ENCODE measurements around the gene OR4K15. TPM values are rescaled to one million over a fixed set of nuclear protein-coding genes. Genes with fewer than 3 reads are reported as not detected.
"Not testable (repeated sequence)": the region's sequence is repeated elsewhere in the genome, so short reads cannot be mapped to it uniquely, and the experiment has no call there.

The OR4K15 gene
- total and polyA plus RNA-seq, 11 donors, result not detected

- Histone ChIP-seq H3K27ac (no peak overlapping the region), H3K27me3 (no peaks in the 10 kb centered on the region), H3K36me3 (no peaks in the 10 kb centered on the region), H3K4me1 (no peaks in the 10 kb centered on the region), H3K4me3 (no peak overlapping the region), H3K9me3 (no peaks in the 10 kb centered on the region)
- TF ChIP-seq POLR2A (IDR thresholded peaks at IDR 0.05) (no peak), CTCF (IDR thresholded peaks at IDR 0.05) (no peak)
- DNase-seq, result no peak
- intact Hi-C loops (cut with DNase I), result no loop called here
- 50 to 64% (median 60%) methylated on average over 2 of the region's 2 CpGs for WGBS, 4 donors
- no peak for ATAC-seq
These were observed 26.2 kb upstream of the OR4K15 start for GRCh38 chr14:19949218-19949617.

- DNase-seq; H3K9me3 ChIP-seq; intact Hi-C loops (cut with DNase I); H3K4me1 ChIP-seq; H3K27me3 ChIP-seq; H3K36me3 ChIP-seq; ATAC-seq; H3K27ac ChIP-seq; H3K4me3 ChIP-seq: not testable (repeated sequence)
- WGBS, 4 donors, result 46 to 81% (median 61%) methylated on average over 2 of the region's 2 CpGs
These were observed 5.7 kb upstream of the OR4K15 start for GRCh38 chr14:19969735-19970134.

- TF ChIP-seq CTCF (IDR thresholded peaks at IDR 0.05), result no peak
- 61 to 65% (median 62%) methylated on average over 1 of the region's 1 CpG for WGBS, 4 donors
- intact Hi-C loops (cut with DNase I), result no loop called here
These were observed 547 bp upstream of the OR4K15 start for GRCh38 chr14:19974844-19975243.

GRCh38 chr14:19993438-19993837, 18.0 kb downstream of the OR4K15 start:
- TF ChIP-seq POLR2A (IDR thresholded peaks at IDR 0.05) (no peak), CTCF (IDR thresholded peaks at IDR 0.05) (no peak)
- Histone ChIP-seq H3K27ac (no peak overlapping the region), H3K4me1 (no peaks in the 10 kb centered on the region), H3K27me3 (no peaks in the 10 kb centered on the region), H3K9me3 (no peaks in the 10 kb centered on the region), H3K4me3 (no peak overlapping the region), H3K36me3 (no peaks in the 10 kb centered on the region)
- DNase-seq (no peak), ATAC-seq (no peak)
- WGBS, 4 donors, result 41 to 66% (median 62%) methylated on average over 2 of the region's 2 CpGs
- intact Hi-C loops (cut with DNase I), result no loop called here

More at GRCh38 chr14:19974844-19975243, 547 bp upstream of the OR4K15 start:
- H3K4me3 ChIP-seq, result no peak overlapping the region
- no peak for DNase-seq
- H3K27ac ChIP-seq, result no peak overlapping the region
- ATAC-seq, result no peak
- H3K36me3 ChIP-seq, result no peaks in the 10 kb centered on the region
- no peaks in the 10 kb centered on the region for H3K4me1 ChIP-seq
- H3K9me3 ChIP-seq, result no peaks in the 10 kb centered on the region
- no peaks in the 10 kb centered on the region for H3K27me3 ChIP-seq

- no peaks in the 10 kb centered on the region for H3K36me3 ChIP-seq
- H3K4me3 ChIP-seq, result no peak within 1 kb of the TSS
- intact Hi-C loops (cut with DNase I), result no loop called here
- TF ChIP-seq POLR2A (IDR thresholded peaks at IDR 0.05), result no peak
- TF ChIP-seq CTCF (IDR thresholded peaks at IDR 0.05), result no peak
- H3K27me3 ChIP-seq, result no peaks in the 10 kb centered on the region
- ATAC-seq (no peak), DNase-seq (no peak)
- H3K27ac ChIP-seq, result no peak within 1 kb of the TSS
- H3K4me1 ChIP-seq, result no peaks in the 10 kb centered on the region
- peaks cover 0 to 4% (median 0%) of the 10 kb centered on the region in 12 donors for H3K9me3 ChIP-seq
These were observed 26.5 kb downstream of the OR4K15 start, which contains the start of gene OR4Q2 for GRCh38 chr14:20001863-20002262. Gene OR4Q2 (plus strand): TSS chr14:20002163.

All from heart left ventricle (tissue), 16 donors.